ENCODE measurements around the gene RGS6.
A peak's percentile ranks its signal among the peaks of the same experiment; 100 is the strongest.
"Not testable (repeated sequence)": the region's sequence is repeated elsewhere in the genome, so short reads cannot be mapped to it uniquely, and the experiment has no call there.

The RGS6 gene

GRCh38 chr14:71931492-71932228 is 569 bp upstream of the RGS6 start:
- peak; percentile 24 to 39 for DNase-seq

GRCh38 chr14:71933001-71933587 is 865 bp downstream of the RGS6 start:
- peak; percentile 50 to 55 for DNase-seq
- TF ChIP-seq POLR2A (IDR thresholded peaks at IDR 0.05; ENCODE audit: low read length) (no peak), GATA1 (IDR thresholded peaks at IDR 0.05; ENCODE audit: low read depth, low read length) (no peak)

More at GRCh38 chr14:71931492-71932228, 569 bp upstream of the RGS6 start:
- TF ChIP-seq POLR2A (IDR thresholded peaks at IDR 0.05; ENCODE audit: low read length) (no peak), GATA1 (IDR thresholded peaks at IDR 0.05; ENCODE audit: low read depth, low read length) (no peak)

- DNase-seq, result peak; percentile 72 to 89
Measured at GRCh38 chr14:71938273-71938672, 6.0 kb downstream of the RGS6 start.

- not testable (repeated sequence) for DNase-seq
Measured at GRCh38 chr14:71939344-71939743, 7.1 kb downstream of the RGS6 start.

GRCh38 chr14:71940500-71940899 is 8.3 kb downstream of the RGS6 start:
- not testable (repeated sequence) for DNase-seq

- peak; percentile 27 to 49 for DNase-seq
Measured at GRCh38 chr14:71941616-71942015, 9.4 kb downstream of the RGS6 start.

- DNase-seq, result no peak
- no peak for TF ChIP-seq POLR2A (IDR thresholded peaks at IDR 0.05; ENCODE audit: low read length)
- TF ChIP-seq GATA1 (IDR thresholded peaks at IDR 0.05; ENCODE audit: low read depth, low read length), result no peak
Measured at GRCh38 chr14:71942904-71943694, 10.9 kb downstream of the RGS6 start.

GRCh38 chr14:71943695-71944018 is 11.4 kb downstream of the RGS6 start:
- TF ChIP-seq POLR2A (IDR thresholded peaks at IDR 0.05; ENCODE audit: low read length) (no peak), GATA1 (IDR thresholded peaks at IDR 0.05; ENCODE audit: low read depth, low read length) (no peak)
- no peak for DNase-seq

- no peak for TF ChIP-seq POLR2A (IDR thresholded peaks at IDR 0.05; ENCODE audit: low read length)
- TF ChIP-seq GATA1 (IDR thresholded peaks at IDR 0.05; ENCODE audit: low read depth, low read length), result no peak
Measured at GRCh38 chr14:71947947-71948500, 15.8 kb downstream of the RGS6 start.

GRCh38 chr14:71952381-71953363 is 20.4 kb downstream of the RGS6 start:
- DNase-seq, result no peak
- TF ChIP-seq POLR2A (IDR thresholded peaks at IDR 0.05; ENCODE audit: low read length) (no peak), GATA1 (IDR thresholded peaks at IDR 0.05; ENCODE audit: low read depth, low read length) (no peak)

More at GRCh38 chr14:71947947-71948500, 15.8 kb downstream of the RGS6 start:
- DNase-seq, result peak; percentile 48 to 68

- TF ChIP-seq GATA1 (IDR thresholded peaks at IDR 0.05; ENCODE audit: low read depth, low read length) (no peak), POLR2A (IDR thresholded peaks at IDR 0.05; ENCODE audit: low read length) (no peak)
- no peak for DNase-seq
Measured at GRCh38 chr14:71956920-71957563, 24.8 kb downstream of the RGS6 start.

- no peak for DNase-seq
- TF ChIP-seq GATA1 (IDR thresholded peaks at IDR 0.05; ENCODE audit: low read depth, low read length), result no peak
- TF ChIP-seq POLR2A (IDR thresholded peaks at IDR 0.05; ENCODE audit: low read length), result no peak
Measured at GRCh38 chr14:71959055-71959454, 26.8 kb downstream of the RGS6 start.
